Stimulated activated naive CD4-positive, alpha-beta T cell (primary cell): ENCODE measurements around the gene MIER1.
A peak's percentile ranks its signal among the peaks of the same experiment; 100 is the strongest.
"Not testable (repeated sequence)": the region's sequence is repeated elsewhere in the genome, so short reads cannot be mapped to it uniquely, and the experiment has no call there.

Experiments used
- DNase-seq, 6 experiments: peaks; one replicate each; lab custom pipeline; 2025; lab: John Stamatoyannopoulos, UW

The MIER1 gene

GRCh38 chr1:66938613-66939012 is 13.8 kb downstream of the MIER1 start:
- DNase-seq = no peak

- no peak for DNase-seq
These were observed 16.2 kb downstream of the MIER1 start for GRCh38 chr1:66940981-66941380.

GRCh38 chr1:66943361-66943969 is 18.7 kb downstream of the MIER1 start:
- no peak for DNase-seq

- no peak for DNase-seq
These were observed 19.8 kb downstream of the MIER1 start for GRCh38 chr1:66944330-66945274.

GRCh38 chr1:66945316-66945715 is 20.5 kb downstream of the MIER1 start:
- no peak for DNase-seq

- no peak for DNase-seq
These were observed 22.5 kb downstream of the MIER1 start for GRCh38 chr1:66947267-66947666.

GRCh38 chr1:66951513-66951912 is 26.7 kb downstream of the MIER1 start:
- no peak for DNase-seq

GRCh38 chr1:66954208-66954607 is 29.4 kb downstream of the MIER1 start:
- no peak for DNase-seq

GRCh38 chr1:66957938-66958337 is 33.1 kb downstream of the MIER1 start:
- no peak for DNase-seq

- DNase-seq = not testable (repeated sequence)
These were observed 41.5 kb downstream of the MIER1 start for GRCh38 chr1:66966188-66966873.

GRCh38 chr1:66968574-66968973 is 43.8 kb downstream of the MIER1 start:
- no peak for DNase-seq

GRCh38 chr1:66978201-66978600 is 53.4 kb downstream of the MIER1 start:
- DNase-seq = no peak

GRCh38 chr1:66979621-66980020 is 54.8 kb downstream of the MIER1 start:
- DNase-seq = not testable (repeated sequence)

GRCh38 chr1:66980745-66981367 is 56.1 kb downstream of the MIER1 start:
- no peak for DNase-seq

- DNase-seq = peak in 5 of 6 experiments; percentile 37 to 71 (median 62)
These were observed 56.9 kb downstream of the MIER1 start for GRCh38 chr1:66981679-66982078.

- DNase-seq = no peak
These were observed 57.9 kb downstream of the MIER1 start for GRCh38 chr1:66982561-66983260.

GRCh38 chr1:66984491-66984890 is 59.7 kb downstream of the MIER1 start:
- DNase-seq = no peak

- no peak for DNase-seq
These were observed 61.0 kb downstream of the MIER1 start for GRCh38 chr1:66985835-66986234.

- no peak for DNase-seq
These were observed 68.3 kb downstream of the MIER1 start for GRCh38 chr1:66993076-66993475.

- DNase-seq = peak; percentile 7 to 77 (median 43)
These were observed 71.4 kb downstream of the MIER1 start for GRCh38 chr1:66996018-66996682.

GRCh38 chr1:66998972-66999371 is 74.2 kb downstream of the MIER1 start:
- DNase-seq = no peak
